ENCODE measurements around the gene TBC1D9. TPM values are rescaled to one million over a fixed set of nuclear protein-coding genes. Genes with fewer than 3 reads are reported as not detected.

Gene TBC1D9
- total RNA-seq, 2 experiments from 2014 or later = 1.0 to 13.0 TPM

GRCh38 chr4:140753329-140753728, 2.9 kb downstream of the TBC1D9 start:
- no TSS peak for BruUV-seq (replicated peaks)
- Histone ChIP-seq H3K4me2 (ENCODE audit: low read length) (no peak overlapping the region), H3K27ac (ENCODE audit: low read depth, low read length, poor library complexity, severe bottlenecking) (no peak overlapping the region), H3K79me2 (ENCODE audit: insufficient read depth, low read depth, low read length) (no peaks in the 10 kb centered on the region; the same call in 1 of the 2 replicates), H2AFZ (ENCODE audit: low read length) (no peak overlapping the region), H3K4me3 (ENCODE audit: low read depth, low read length, poor library complexity, severe bottlenecking) (no peak overlapping the region), H3K9me2 (ENCODE audit: insufficient read depth, low read length) (no peaks in the 10 kb centered on the region), H4K20me1 (ENCODE audit: insufficient read depth, low read length) (no peaks in the 10 kb centered on the region), H3K4me1 (ENCODE audit: insufficient read depth, low read length, poor library complexity, severe bottlenecking) (peaks cover 20% of the 10 kb centered on the region), H3K36me3 (ENCODE audit: insufficient read depth, low read length) (peaks cover 15% of the 10 kb centered on the region; the same call in 1 of the 2 replicates), H3K9me3 (ENCODE audit: low read length) (peaks cover 29% of the 10 kb centered on the region)
- TF ChIP-seq EZH2phosphoT487 (IDR thresholded peaks at IDR 0.05; ENCODE audit: borderline replicate concordance, low read depth, low read length) (no peak), CTCF (conservative IDR thresholded peaks at IDR 0.05; ENCODE audit: low read length) (no peak)
- no peak for DNase-seq (ENCODE audit: low spot score)
- ChIA-PET CTCF (ENCODE audit: unreplicated experiment) (interaction anchor here (1.0 to 1.2 kb wide), 2 partner anchors 9 to 74 kb away, joined by 3 to 6 read pairs; no protein-coding TSS in a partner anchor), POLR2A (interaction anchor here (0.7 to 1.9 kb wide), 11 partner anchors 8 to 159 kb away, joined by 3 to 11 read pairs (median 4); no protein-coding TSS in a partner anchor)
- intact Hi-C loops (cut with micrococcal nuclease; ENCODE audit: unreplicated experiment) = loop anchor here (10.0 kb wide), 1 partner anchor 1199 kb away; the partner anchor contains the start of gene SETD7

- H3K9me2 ChIP-seq (ENCODE audit: insufficient read depth, low read length) = no peaks in the 10 kb centered on the region
- ChIA-PET CTCF (ENCODE audit: unreplicated experiment) (interaction anchor here (0.5 to 1.2 kb wide), 2 partner anchors 9 to 10 kb away, joined by 6 to 15 read pairs; no protein-coding TSS in a partner anchor), POLR2A (interaction anchor here (0.7 to 1.9 kb wide), 9 partner anchors 8 to 158 kb away, joined by 4 to 11 read pairs (median 5); no protein-coding TSS in a partner anchor)
- TF ChIP-seq EZH2phosphoT487 (IDR thresholded peaks at IDR 0.05; ENCODE audit: borderline replicate concordance, low read depth, low read length) (no peak), CTCF (conservative IDR thresholded peaks at IDR 0.05; ENCODE audit: low read length) (no peak)
- no peak overlapping the region for H3K4me3 ChIP-seq (ENCODE audit: low read depth, low read length, poor library complexity, severe bottlenecking)
- H3K79me2 ChIP-seq (ENCODE audit: insufficient read depth, low read depth, low read length) = no peaks in the 10 kb centered on the region; the same call in 1 of the 2 replicates
- peaks cover 18% of the 10 kb centered on the region; the same call in 1 of the 2 replicates for H3K36me3 ChIP-seq (ENCODE audit: insufficient read depth, low read length)
- intact Hi-C loops (cut with micrococcal nuclease; ENCODE audit: unreplicated experiment) = loop anchor here (10.0 kb wide), 1 partner anchor 1198 kb away; the partner anchor contains the start of gene SETD7
- no peak overlapping the region for H3K27ac ChIP-seq (ENCODE audit: low read depth, low read length, poor library complexity, severe bottlenecking)
- peaks cover 36% of the 10 kb centered on the region for H3K9me3 ChIP-seq (ENCODE audit: low read length)
- H2AFZ ChIP-seq (ENCODE audit: low read length) = no peak overlapping the region
- peaks cover 20% of the 10 kb centered on the region for H3K4me1 ChIP-seq (ENCODE audit: insufficient read depth, low read length, poor library complexity, severe bottlenecking)
- BruUV-seq (replicated peaks) = no TSS peak
- no peak for DNase-seq (ENCODE audit: low spot score)
- no peak overlapping the region for H3K4me2 ChIP-seq (ENCODE audit: low read length)
- no peaks in the 10 kb centered on the region for H4K20me1 ChIP-seq (ENCODE audit: insufficient read depth, low read length)
Observed at GRCh38 chr4:140752291-140753068, 3.7 kb downstream of the TBC1D9 start.
